Tibial artery (tissue), 4 donors: ENCODE results near the gene RAD51B.

Experiments
- DNase-seq, 2 donors: peaks; one replicate each; pipeline ENCODE4 v3.0.0-alpha.2; 2019
- H3K27ac ChIP-seq, 2 donors: fragments of 200-600 bp; sonication (generic) in 1 of 2; 1 replicate in 1 of 2; 2 replicates in 1 of 2; pipeline ENCODE4 v1.5.1; 2018 to 2019; ENCODE audit warnings: mild to moderate bottlenecking in 1 of 2
- H3K27me3 ChIP-seq, 2 donors: fragments of 200-600 bp; sonication (generic) in 1 of 2; one replicate each; pipeline versions ENCODE4 v1.5.1 to v1.6.0; 2016 to 2019
- H3K36me3 ChIP-seq, 3 donors: fragments of 200-600 bp; sonication (generic) in 2 of 3; one replicate each; pipeline ENCODE4 v1.5.1; 2016 to 2019; ENCODE audit warnings: mild to moderate bottlenecking in 2 of 3
- H3K4me1 ChIP-seq, 4 donors: fragments of 200-600 bp; sonication (generic) in 2 of 4; 1 replicate in 3 of 4; 2 replicates in 1 of 4; pipeline ENCODE4 v1.5.1; 2016 to 2019
- H3K4me3 ChIP-seq, 2 donors: fragments of 200-600 bp; sonication (generic) in 1 of 2; 1 replicate in 1 of 2; 2 replicates in 1 of 2; pipeline ENCODE4 v1.5.1; 2018 to 2019; ENCODE audit warnings: mild to moderate bottlenecking in 2 of 2
- H3K9me3 ChIP-seq, 3 donors: fragments of 200-600 bp; sonication (generic) in 1 of 3; one replicate each; pipeline ENCODE4 v1.5.1; 2016 to 2019
- intact Hi-C: fragments of 100-400 bp; cut with DNase I; formaldehyde crosslinking; loops from one replicate; pipeline ENCODE4 v1.15.0; 2023; ENCODE audit warnings: low total_unique reads
- TF ChIP-seq, protein P1 (sequence below), 2 experiments: fragments of 200-600 bp in 1 of 2; fragments of 450-650 bp in 1 of 2; IDR thresholded peaks; one replicate each; pipeline ENCODE4 v1.5.1; 2017 to 2019; ENCODE audit warnings: antibody characterized with exemption in 2 of 2, mild to moderate bottlenecking in 1 of 2, moderate library complexity in 1 of 2

RAD51B gene

DNA sequence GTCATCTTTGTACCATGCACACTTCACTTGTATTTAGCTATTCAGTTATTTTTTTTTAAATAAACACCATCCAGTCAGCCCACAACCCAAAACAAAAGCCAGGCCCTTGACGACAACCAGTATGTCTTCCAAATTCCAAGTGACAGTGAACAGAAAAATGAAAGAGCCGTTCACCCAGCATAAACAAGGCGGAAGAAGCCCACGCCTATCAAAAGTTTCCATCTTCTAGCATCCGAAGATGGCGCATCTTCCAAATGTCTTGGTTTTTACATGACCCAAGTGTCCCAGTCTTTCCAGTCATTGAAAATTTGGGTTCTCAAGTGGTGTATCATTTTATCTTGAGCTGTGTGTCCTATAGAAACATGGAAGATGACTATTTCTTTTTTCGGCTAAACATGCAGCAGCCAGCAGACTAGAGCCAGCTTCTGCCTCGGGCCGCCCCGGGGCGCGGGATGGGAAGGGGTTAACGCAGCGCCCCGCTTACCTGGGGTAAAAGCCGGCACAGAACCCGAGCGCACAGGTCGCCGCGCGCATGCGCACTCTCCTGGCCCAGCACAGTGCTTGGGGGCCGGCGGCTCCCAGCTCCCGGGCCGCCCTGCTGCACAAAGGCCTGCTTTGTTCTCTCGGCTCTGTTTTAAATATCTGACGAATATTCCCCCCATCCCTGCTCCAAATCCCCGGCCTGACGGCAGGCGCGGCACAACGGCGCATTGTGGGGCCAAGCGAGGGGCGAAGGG is 808.5 kb downstream of the RAD51B start:
- no peaks in the 10 kb centered on the region for H3K27me3 ChIP-seq
- TF ChIP-seq, protein P1, sequence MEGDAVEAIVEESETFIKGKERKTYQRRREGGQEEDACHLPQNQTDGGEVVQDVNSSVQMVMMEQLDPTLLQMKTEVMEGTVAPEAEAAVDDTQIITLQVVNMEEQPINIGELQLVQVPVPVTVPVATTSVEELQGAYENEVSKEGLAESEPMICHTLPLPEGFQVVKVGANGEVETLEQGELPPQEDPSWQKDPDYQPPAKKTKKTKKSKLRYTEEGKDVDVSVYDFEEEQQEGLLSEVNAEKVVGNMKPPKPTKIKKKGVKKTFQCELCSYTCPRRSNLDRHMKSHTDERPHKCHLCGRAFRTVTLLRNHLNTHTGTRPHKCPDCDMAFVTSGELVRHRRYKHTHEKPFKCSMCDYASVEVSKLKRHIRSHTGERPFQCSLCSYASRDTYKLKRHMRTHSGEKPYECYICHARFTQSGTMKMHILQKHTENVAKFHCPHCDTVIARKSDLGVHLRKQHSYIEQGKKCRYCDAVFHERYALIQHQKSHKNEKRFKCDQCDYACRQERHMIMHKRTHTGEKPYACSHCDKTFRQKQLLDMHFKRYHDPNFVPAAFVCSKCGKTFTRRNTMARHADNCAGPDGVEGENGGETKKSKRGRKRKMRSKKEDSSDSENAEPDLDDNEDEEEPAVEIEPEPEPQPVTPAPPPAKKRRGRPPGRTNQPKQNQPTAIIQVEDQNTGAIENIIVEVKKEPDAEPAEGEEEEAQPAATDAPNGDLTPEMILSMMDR (IDR thresholded peaks at IDR 0.05): no peak
- H3K27ac ChIP-seq: peak overlapping the region; percentile 84 to 88
- H3K36me3 ChIP-seq: no peaks in the 10 kb centered on the region
- peaks cover 0 to 49% (median 33%) of the 10 kb centered on the region in 4 donors for H3K4me1 ChIP-seq
- intact Hi-C loops: loop anchor here (10.0 kb wide), 1 partner anchor 157 kb away; no protein-coding TSS in a partner anchor
- no peaks in the 10 kb centered on the region for H3K9me3 ChIP-seq
- peak in 1 of 2 donors; percentile 15 for DNase-seq
- H3K4me3 ChIP-seq: no peak overlapping the region

DNA sequence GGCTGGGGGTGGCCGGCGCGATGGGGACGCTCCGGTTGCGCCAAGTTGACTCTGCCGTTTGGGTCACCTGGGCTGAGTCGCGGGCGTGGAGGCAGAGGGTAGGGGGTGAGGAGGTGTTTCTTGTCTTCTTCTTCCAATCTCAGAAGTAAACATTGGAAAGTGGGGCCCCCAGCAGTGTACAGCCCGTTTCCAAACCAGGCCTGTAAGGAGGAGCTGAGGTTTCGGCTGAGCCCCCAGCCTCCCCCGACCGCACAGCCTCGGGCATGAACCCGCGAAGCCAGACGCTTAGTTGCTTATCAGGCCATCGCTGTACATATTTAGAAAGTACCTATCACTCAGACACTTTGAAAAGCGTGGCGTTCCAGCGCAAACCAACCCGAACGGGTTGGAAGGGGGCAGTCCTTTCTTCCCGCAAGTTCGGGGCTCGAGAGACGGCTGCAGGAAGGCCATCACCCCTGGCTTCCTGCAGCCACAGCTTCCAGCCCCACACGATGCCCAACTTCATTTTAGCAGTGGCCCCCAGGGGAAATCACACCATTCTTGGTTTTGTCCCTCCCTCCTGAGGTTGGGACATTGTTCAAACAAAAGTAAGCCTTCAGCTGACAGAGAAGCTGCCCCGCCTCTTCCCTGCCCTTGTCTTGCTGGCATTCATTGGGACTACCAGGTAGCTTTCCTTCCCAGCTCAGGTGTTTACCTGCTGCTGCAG is 809.2 kb downstream of the RAD51B start:
- intact Hi-C loops: loop anchor here (10.0 kb wide), 1 partner anchor 156 kb away; no protein-coding TSS in a partner anchor
- H3K36me3 ChIP-seq: no peaks in the 10 kb centered on the region
- H3K4me1 ChIP-seq: peaks cover 0 to 56% (median 33%) of the 10 kb centered on the region in 4 donors
- DNase-seq: peak in 1 of 2 donors; percentile 68
- no peak overlapping the region for H3K4me3 ChIP-seq
- no peaks in the 10 kb centered on the region for H3K9me3 ChIP-seq
- no peaks in the 10 kb centered on the region for H3K27me3 ChIP-seq
- H3K27ac ChIP-seq: peak overlapping the region; percentile 84 to 88
- TF ChIP-seq, protein P1 (IDR thresholded peaks at IDR 0.05): no peak

DNA sequence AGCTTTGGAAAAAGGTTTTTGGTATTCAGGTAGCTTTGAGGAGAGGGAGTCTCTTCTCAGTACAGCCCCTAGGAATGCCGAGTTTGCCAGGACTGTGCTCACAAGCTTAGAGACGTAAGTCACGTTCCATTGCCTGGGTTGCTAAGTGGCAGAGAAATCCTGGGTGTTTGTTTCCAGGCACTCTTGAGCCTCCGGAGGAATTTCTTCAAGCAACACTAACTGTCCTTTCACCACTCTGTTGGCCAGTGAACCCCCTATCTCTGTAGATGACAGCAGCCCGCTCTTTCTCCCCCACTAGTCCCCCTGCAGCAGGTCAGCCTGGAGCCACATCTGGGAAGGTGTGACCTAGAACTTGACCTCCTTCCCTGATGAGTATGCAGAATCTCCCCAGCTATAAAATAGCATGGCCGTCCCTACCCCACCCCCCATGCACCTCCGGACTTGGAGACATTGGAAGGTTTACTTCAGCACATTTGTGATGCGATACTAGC is 810.5 kb downstream of the RAD51B start:
- H3K4me3 ChIP-seq: no peak overlapping the region
- no peaks in the 10 kb centered on the region for H3K36me3 ChIP-seq
- intact Hi-C loops: no loop called here
- peak overlapping the region; percentile 25 to 50 for H3K27ac ChIP-seq
- no peaks in the 10 kb centered on the region for H3K27me3 ChIP-seq
- H3K4me1 ChIP-seq: peaks cover 0 to 57% (median 33%) of the 10 kb centered on the region in 4 donors
- TF ChIP-seq, protein P1 (IDR thresholded peaks at IDR 0.05): no peak
- H3K9me3 ChIP-seq: no peaks in the 10 kb centered on the region
- DNase-seq: peak in 1 of 2 donors; percentile 57

DNA sequence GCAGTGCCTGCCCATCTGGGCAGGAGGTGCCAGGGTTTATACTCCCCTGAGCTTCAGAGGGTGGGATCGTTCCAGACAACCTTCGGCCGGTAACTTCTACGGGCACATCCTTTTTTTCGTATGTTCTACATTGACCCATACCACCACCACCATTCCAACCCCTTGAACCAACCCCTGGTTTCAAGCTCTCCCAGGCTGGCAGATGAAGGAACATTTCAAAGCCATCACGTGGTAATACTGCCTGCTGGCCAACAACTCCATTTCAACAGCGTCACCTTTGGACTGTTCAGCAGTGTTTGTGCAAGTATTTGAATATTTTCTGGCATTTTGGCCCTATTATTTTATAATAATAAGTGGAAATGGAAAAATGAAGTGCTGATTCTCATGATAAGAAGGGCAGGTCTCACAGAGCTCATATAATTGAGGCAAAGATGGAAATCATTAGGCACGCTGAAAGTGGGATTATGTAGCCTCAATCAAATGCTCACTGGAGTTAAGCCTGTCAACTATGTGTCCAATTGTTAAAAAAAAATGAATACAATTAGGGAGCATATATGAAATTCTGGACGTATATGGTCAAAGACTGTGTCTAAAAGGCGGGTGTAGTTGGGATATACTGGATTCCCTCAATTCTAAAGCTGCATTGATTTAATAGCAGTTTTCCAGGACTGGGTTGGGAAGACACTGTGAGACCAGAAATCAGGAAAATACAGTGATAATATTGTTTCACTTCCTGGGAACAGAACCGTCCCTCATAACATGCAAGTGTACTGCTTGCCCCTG is 811.2 kb downstream of the RAD51B start:
- intact Hi-C loops: no loop called here
- H3K9me3 ChIP-seq: no peaks in the 10 kb centered on the region
- H3K4me3 ChIP-seq: no peak overlapping the region
- TF ChIP-seq, protein P1 (IDR thresholded peaks at IDR 0.05): no peak
- peaks cover 0 to 57% (median 33%) of the 10 kb centered on the region in 4 donors for H3K4me1 ChIP-seq
- no peak for DNase-seq
- peak overlapping the region; percentile 50 to 55 for H3K27ac ChIP-seq
- H3K27me3 ChIP-seq: no peaks in the 10 kb centered on the region
- H3K36me3 ChIP-seq: no peaks in the 10 kb centered on the region

DNA sequence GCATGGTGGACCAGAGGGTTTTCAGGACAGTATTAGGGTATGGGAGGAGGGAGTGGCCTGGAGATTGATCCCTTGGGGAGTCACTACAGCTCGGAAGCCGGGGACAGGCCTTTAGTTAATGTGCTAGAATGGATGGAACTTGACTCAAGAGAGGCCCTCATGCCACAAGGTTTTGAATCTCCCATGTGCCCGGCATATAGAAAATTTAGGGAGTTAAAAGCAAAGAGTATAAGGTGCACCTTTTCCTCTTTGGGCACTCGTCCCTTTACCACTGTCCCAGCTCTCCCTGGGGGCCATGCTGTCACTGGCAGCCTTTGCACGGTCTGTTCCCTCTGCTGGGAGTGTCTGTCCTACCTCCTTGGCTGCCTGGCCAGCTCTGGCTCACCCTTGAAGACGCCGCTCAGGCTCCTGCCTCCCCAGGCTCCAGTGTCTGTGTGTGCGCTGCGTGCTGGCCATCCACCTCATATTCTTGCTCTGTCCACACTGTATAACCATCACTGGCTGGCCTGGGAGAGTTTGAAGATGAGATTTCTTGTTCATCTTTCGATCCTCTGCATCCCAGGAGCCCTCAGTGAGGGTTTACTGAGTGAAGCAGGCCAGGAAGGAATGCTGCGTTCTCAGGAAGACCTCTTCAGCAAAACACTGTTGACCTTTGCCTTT is 811.9 kb downstream of the RAD51B start:
- H3K27me3 ChIP-seq: no peaks in the 10 kb centered on the region
- peak overlapping the region; percentile 50 to 55 for H3K27ac ChIP-seq
- DNase-seq: peak in 1 of 2 donors; percentile 61
- peaks cover 0 to 49% (median 26%) of the 10 kb centered on the region in 4 donors for H3K4me1 ChIP-seq
- intact Hi-C loops: no loop called here
- no peaks in the 10 kb centered on the region for H3K36me3 ChIP-seq
- TF ChIP-seq, protein P1 (IDR thresholded peaks at IDR 0.05): no peak
- no peaks in the 10 kb centered on the region for H3K9me3 ChIP-seq
- no peak overlapping the region for H3K4me3 ChIP-seq
